ENCODE measurements around the gene PURA.

GRCh38 chr5:140114341-140115185, 654 bp downstream of the PURA start:
- TF ChIP-seq, protein P1, sequence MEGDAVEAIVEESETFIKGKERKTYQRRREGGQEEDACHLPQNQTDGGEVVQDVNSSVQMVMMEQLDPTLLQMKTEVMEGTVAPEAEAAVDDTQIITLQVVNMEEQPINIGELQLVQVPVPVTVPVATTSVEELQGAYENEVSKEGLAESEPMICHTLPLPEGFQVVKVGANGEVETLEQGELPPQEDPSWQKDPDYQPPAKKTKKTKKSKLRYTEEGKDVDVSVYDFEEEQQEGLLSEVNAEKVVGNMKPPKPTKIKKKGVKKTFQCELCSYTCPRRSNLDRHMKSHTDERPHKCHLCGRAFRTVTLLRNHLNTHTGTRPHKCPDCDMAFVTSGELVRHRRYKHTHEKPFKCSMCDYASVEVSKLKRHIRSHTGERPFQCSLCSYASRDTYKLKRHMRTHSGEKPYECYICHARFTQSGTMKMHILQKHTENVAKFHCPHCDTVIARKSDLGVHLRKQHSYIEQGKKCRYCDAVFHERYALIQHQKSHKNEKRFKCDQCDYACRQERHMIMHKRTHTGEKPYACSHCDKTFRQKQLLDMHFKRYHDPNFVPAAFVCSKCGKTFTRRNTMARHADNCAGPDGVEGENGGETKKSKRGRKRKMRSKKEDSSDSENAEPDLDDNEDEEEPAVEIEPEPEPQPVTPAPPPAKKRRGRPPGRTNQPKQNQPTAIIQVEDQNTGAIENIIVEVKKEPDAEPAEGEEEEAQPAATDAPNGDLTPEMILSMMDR (IDR thresholded peaks at IDR 0.05 in 8 of 11, conservative IDR thresholded peaks at IDR 0.05 in 3 of 11) = no peak
- TF ChIP-seq POLR2A (IDR thresholded peaks at IDR 0.05) (no peak), POLR2AphosphoS5 (IDR thresholded peaks at IDR 0.05) (peak; percentile 70 to 86 (median 79))

Data from spleen (tissue), 7 donors.